ENCODE data around the gene ASAP2.

ASAP2 gene

DNA sequence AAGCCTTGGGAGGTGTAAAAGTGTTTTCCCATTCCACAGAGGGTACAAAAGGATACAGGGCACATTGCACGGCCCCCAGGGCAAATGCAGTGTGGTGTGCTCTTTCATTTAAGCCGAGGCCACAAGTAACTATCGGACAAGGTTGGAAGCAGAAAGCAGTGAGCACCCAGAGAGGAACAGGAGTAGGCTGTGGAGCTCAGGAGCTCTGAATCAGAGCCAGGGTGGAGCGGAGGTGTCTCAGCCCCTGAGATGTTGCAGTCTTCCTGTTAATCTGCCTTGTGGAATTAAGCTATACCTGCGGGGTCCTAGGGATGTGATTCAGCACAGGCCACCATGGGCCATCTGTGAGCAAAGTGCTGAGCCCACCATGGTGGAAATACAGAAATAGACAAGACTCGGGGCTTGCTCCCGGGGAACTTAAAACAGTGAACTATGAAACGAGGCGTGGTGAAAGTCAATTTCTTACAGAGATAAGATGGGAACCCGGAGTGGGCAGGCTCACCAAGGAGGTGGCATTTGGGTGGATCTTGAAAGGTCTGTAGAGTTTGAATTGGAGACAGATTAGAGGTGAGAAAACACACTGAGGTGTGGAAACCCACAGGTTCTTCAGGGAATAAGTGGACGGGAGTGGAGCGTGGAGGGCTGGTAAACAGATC, 44.0 kb downstream of the ASAP2 start:
- Histone ChIP-seq H3K27ac (peak overlapping the region; percentile 30 to 86), H3K4me3 (no peak overlapping the region)
- no peak for DNase-seq (ENCODE audit: low spot score)

DNA sequence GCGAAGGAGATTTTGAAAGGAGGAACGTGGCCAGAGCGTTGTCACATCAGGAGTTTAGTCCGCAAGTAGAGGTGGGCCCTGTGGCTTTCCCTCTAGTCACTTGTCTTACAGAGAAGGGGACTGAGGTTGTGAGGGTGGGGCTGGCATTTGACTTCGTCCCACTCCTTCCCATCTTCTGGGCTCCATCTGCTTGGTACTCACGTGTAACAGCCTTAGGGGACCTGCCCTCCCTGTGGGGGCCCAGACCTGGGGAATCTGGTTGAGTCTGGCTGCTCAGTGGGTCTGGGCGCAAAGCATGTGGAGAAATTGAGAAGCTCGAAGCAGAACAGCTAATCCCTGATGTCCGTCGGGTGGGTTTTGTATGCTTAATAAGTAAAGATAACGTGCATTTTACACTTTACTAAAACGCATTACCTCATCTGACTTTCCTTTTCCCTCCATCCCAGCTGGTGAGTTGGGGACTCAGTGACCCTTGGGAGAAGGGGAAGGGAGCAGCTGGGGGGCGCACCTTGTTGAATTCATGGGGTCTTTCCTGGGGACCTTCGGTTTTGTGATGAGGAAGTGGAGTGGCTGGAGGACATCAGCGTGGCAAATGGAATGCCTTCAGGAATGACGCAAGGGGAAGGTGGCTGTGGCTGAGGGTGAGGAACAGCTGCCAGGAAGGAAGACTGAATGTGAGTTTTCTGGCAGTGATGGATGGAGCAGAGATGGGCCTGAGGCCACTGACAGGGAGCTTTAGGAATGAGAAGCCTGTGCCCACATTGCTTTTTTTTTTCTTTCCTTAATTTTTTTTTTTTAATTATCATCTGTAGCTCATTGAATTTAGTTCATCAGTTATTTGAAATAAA, 44.8 kb downstream of the ASAP2 start:
- DNase-seq (ENCODE audit: low spot score) = no peak
- peak overlapping the region; percentile 30 to 86 for H3K27ac ChIP-seq
- TF ChIP-seq, protein P1, sequence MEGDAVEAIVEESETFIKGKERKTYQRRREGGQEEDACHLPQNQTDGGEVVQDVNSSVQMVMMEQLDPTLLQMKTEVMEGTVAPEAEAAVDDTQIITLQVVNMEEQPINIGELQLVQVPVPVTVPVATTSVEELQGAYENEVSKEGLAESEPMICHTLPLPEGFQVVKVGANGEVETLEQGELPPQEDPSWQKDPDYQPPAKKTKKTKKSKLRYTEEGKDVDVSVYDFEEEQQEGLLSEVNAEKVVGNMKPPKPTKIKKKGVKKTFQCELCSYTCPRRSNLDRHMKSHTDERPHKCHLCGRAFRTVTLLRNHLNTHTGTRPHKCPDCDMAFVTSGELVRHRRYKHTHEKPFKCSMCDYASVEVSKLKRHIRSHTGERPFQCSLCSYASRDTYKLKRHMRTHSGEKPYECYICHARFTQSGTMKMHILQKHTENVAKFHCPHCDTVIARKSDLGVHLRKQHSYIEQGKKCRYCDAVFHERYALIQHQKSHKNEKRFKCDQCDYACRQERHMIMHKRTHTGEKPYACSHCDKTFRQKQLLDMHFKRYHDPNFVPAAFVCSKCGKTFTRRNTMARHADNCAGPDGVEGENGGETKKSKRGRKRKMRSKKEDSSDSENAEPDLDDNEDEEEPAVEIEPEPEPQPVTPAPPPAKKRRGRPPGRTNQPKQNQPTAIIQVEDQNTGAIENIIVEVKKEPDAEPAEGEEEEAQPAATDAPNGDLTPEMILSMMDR (IDR thresholded peaks at IDR 0.05) = no peak
- H3K4me3 ChIP-seq = peak overlapping the region; percentile 45

More for the DNA sequence above, 44.0 kb downstream of the ASAP2 start:
- TF ChIP-seq, protein P1 (IDR thresholded peaks at IDR 0.05) = no peak

DNA sequence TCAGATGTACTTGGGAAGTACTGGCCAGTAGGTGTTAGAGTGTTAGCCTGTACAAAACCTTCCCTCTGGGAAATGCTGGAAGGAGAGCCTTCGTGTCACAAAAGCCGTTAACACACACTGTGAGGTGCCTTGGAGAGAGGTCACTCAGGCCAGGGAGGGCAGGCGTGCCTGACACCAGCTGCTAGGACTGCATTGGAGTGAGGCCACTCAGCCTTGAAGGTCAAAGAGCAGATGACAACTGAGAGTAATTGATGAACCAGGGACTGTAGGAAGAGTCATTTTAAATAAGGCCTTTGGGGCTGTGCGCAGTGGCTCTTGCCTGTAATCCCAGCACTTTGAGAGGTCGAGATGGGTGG, 45.4 kb downstream of the ASAP2 start:
- Histone ChIP-seq H3K4me3 (no peak overlapping the region), H3K27ac (peak overlapping the region; percentile 30 to 75)
- TF ChIP-seq, protein P1 (IDR thresholded peaks at IDR 0.05) = no peak
- no peak for DNase-seq (ENCODE audit: low spot score)

DNA sequence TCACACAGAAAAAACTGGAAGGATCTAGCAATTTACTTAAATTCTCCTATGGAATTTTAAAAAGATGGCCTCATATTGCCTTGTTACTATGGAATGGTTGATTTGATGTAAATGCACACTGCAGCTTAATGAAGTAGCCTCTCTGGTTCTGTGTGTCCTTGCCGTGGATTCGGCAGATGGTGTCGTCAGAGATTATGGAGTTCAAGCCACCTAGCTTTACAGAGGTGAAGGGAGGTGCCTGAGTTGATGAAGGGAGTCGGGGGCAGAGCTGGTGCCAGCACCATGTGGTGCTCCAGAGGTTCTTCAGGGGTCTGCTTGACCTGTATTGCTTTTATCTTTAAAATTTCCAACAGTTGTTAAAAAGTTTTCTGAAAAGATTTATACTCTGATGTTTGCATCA, 48.8 kb downstream of the ASAP2 start:
- H3K27ac ChIP-seq = no peak overlapping the region
- TF ChIP-seq, protein P1 (IDR thresholded peaks at IDR 0.05) = no peak
- H3K4me3 ChIP-seq = no peak overlapping the region
- DNase-seq (ENCODE audit: low spot score) = no peak

DNA sequence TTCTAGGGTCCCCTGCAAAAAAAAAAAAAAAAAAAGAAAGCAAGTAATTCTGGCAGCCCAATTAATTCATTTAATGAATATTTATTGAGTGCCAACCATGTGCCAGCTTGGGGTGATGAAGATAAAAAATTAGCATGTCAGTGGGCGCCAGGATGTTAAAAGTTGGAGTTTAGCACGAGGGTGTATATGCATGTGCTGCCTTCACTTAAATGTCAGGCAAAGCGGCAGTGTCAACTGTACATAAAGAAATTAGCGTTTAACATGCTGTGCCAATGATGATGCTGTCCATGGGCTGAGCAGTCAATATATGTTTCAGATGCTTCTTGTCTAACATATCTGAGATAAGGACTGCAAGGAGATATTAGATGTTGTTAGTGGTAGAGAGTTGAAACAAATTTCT, 49.5 kb downstream of the ASAP2 start:
- H3K4me3 ChIP-seq = no peak overlapping the region
- TF ChIP-seq, protein P1 (IDR thresholded peaks at IDR 0.05) = no peak
- no peak for DNase-seq (ENCODE audit: low spot score)
- no peak overlapping the region for H3K27ac ChIP-seq

DNA sequence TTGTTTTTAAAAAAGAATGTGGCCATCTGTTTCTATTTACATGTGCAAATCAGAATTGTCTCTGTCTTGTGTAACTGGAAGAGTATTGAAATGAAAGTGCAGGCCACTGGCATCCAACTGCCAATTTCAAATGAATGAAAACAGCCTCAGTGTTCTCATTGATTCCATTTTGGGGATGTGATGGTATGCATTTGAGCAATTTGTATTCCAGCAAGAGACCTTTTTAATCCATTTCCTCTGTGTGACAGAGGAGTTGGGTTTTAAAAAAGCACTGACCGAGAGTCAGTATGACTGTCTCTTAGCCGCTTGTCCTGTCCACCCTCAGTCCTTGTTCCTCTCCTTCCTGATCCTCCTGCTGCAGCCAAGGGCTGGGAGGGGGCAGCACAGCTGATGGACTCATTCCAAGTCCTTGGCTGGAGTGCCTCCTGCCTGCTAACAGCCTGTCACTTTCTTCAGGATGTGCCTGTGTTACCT, 50.0 kb downstream of the ASAP2 start:
- H3K4me3 ChIP-seq = peak overlapping the region; percentile 26
- TF ChIP-seq, protein P1 (IDR thresholded peaks at IDR 0.05) = no peak
- peak overlapping the region in 1 of 2 donors; percentile 50 for H3K27ac ChIP-seq
- no peak for DNase-seq (ENCODE audit: low spot score)

Data from coronary artery (tissue), 2 donors.